ENCODE results near the gene LIG4.

LIG4 gene

DNA sequence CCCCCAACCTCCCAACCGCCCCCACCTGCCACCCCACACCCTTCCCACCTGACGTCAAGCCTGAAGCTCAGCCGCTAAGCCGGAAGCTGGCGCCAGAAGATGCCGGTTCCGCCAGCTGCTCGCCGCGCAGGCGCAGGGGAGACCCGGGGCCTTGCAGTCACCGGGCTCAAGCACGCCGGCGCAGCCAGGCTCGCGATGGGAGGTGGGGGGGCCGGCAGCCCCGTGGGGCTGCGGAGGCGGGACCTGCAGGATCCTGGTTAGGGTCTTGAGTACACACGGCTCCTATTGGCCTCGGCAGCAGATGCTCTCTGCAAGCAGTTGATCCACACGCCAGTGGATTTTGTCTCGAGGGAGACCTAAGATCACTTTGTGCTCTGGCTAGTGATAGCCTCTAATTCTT is at the start of gene LIG4:
Gene LIG4 (minus strand): TSS at position 101 of the 400 bp plus-strand sequence. CDS start 4,268 bp downstream, outside the sequence.
- in situ Hi-C loops (cut with HindIII; ENCODE audit: low sequenced_read_pairs) = no loop called here
- DNase-seq (ENCODE audit: low read depth, low spot score) = peak; percentile 94
- TF ChIP-seq, protein P1, sequence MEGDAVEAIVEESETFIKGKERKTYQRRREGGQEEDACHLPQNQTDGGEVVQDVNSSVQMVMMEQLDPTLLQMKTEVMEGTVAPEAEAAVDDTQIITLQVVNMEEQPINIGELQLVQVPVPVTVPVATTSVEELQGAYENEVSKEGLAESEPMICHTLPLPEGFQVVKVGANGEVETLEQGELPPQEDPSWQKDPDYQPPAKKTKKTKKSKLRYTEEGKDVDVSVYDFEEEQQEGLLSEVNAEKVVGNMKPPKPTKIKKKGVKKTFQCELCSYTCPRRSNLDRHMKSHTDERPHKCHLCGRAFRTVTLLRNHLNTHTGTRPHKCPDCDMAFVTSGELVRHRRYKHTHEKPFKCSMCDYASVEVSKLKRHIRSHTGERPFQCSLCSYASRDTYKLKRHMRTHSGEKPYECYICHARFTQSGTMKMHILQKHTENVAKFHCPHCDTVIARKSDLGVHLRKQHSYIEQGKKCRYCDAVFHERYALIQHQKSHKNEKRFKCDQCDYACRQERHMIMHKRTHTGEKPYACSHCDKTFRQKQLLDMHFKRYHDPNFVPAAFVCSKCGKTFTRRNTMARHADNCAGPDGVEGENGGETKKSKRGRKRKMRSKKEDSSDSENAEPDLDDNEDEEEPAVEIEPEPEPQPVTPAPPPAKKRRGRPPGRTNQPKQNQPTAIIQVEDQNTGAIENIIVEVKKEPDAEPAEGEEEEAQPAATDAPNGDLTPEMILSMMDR (IDR thresholded peaks at IDR 0.05; ENCODE audit: low read depth, low read length) = no peak
- peak within 1 kb of the TSS; percentile 62 for H3K4me3 ChIP-seq (ENCODE audit: low read depth, low read length)

DNA sequence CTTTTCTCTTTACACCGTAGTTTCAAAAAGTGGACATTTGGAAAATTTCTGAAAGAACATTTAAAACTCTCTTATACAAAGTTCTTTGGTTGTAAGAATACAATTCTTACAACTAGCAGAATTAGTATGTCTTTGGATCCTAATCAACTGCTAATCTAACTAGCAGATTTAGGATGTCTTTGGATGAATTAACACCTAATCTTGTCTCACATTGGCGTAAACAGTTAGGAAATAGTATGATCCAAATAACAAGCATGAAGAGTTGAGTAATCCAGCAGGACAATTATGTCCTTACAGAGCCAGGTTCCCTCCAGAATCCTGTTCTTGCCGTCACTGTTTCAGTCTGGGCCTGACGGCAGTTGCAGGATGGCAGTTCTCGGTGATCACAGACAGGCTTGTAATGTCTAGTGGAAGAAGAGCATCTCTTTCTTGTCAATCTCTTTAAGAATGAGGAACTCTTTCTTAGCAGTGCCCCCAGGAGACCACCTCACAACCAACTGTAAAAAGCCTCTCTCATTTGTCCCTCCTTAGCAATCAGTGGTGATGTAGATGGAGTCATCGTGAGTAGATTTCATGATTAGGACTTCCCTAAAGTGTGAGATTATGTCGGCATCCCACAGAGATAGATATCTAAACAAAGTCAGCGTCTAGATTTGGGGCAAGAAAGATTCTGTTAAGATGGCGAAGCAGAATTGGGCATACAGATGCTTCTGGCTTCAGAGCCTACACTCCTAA is 48.5 kb upstream of the LIG4 start:
- in situ Hi-C loops (cut with HindIII; ENCODE audit: low sequenced_read_pairs) = no loop called here
- no peak for DNase-seq (ENCODE audit: low read depth, low spot score)
- TF ChIP-seq, protein P1 (IDR thresholded peaks at IDR 0.05; ENCODE audit: low read depth, low read length) = no peak
- H3K4me3 ChIP-seq (ENCODE audit: low read depth, low read length) = no peak overlapping the region

DNA sequence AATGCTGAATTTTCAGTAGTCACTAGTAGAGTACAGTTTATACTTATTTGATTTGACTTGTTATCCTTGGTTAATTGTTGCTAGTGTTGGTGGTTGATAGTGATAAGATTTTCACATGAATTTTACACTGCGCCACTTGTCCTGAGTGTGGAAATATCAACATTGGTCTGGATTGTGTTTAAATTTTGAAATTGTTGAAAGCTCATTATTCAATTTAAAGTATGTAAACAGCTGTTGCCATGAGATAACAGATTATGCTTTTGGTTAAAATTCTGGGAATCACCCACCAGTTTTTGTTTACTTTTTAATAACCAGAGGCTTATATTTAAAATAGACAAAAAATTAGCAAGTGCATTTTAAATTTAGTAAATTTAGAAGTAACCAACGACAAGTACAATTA is 41.9 kb upstream of the LIG4 start:
- H3K4me3 ChIP-seq (ENCODE audit: low read depth, low read length) = no peak overlapping the region
- in situ Hi-C loops (cut with HindIII; ENCODE audit: low sequenced_read_pairs) = no loop called here
- no peak for DNase-seq (ENCODE audit: low read depth, low spot score)
- TF ChIP-seq, protein P1 (IDR thresholded peaks at IDR 0.05; ENCODE audit: low read depth, low read length) = no peak

DNA sequence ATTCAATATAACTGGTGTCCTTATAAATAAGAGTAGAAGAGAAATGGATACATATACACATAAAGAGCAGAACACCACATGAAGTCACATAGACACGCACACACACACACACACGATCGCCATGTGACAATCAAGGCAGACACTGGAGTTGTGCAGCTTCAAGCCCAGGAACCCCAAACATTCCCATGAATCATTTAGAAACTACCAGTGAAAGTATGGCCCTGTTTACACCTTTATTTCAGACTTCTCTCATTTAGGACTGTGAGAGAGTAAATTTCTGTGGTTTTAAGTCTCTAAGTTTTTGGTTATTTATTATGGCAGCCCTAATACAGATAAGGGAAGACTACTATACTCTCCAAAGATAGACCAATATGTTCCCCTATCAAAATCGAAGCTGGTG is 33.8 kb upstream of the LIG4 start:
- TF ChIP-seq, protein P1 (IDR thresholded peaks at IDR 0.05; ENCODE audit: low read depth, low read length) = no peak
- DNase-seq (ENCODE audit: low read depth, low spot score) = no peak
- H3K4me3 ChIP-seq (ENCODE audit: low read depth, low read length) = no peak overlapping the region
- in situ Hi-C loops (cut with HindIII; ENCODE audit: low sequenced_read_pairs) = no loop called here

DNA sequence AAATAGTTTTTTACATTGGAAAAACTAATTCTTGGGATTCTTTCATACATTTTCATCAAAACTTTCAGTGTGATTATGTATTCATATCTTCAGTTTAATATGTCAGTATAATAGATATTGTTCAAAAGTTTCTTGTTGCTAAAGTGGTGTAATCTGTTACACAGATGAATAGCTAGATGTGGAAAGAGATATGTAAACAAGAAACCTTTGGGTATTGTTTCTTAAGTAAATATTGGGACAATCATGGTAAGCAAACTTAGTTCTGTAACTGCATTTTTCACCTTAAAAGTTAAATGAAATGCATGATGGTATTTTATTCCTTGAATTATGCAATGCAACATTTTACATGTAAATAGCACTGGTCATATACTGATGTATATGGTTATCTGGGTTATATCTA is 15.0 kb upstream of the LIG4 start:
- in situ Hi-C loops (cut with HindIII; ENCODE audit: low sequenced_read_pairs) = no loop called here
- TF ChIP-seq, protein P1 (IDR thresholded peaks at IDR 0.05; ENCODE audit: low read depth, low read length) = no peak
- no peak for DNase-seq (ENCODE audit: low read depth, low spot score)
- no peak overlapping the region for H3K4me3 ChIP-seq (ENCODE audit: low read depth, low read length)

DNA sequence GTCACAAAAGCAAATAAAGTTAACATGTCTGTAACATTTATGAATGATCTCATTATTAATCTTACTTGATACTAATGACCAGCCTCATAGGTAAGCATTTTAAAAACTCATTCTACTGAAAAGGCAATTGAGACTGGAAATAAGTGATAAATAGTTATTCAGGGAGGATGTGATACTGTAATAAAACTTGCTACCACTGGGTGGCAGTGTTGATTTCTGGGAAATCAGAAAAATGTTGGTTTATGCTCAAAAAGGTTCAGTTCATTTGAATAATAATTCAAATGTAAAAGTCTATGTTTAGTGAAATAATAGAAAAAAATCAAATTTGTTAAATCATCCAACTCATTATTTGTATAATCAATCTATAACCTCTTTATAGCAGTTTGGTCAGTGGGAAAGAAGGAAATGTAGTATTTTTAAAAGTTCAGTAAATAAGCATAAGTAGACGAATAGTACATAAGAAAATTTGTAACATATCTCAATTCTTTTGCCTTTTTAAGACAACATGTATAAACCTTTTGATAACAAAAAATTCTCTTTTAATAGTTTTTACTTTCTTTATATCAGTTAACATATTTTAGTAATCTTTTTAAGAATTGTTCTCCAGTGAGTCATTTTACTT is 12.4 kb upstream of the LIG4 start:
- DNase-seq (ENCODE audit: low read depth, low spot score) = peak; percentile 53
- in situ Hi-C loops (cut with HindIII; ENCODE audit: low sequenced_read_pairs) = no loop called here
- TF ChIP-seq, protein P1 (IDR thresholded peaks at IDR 0.05; ENCODE audit: low read depth, low read length) = peak; percentile 67
- H3K4me3 ChIP-seq (ENCODE audit: low read depth, low read length) = no peak overlapping the region
